ENCODE results near the gene SUN1.

The SUN1 gene

GRCh38 chr7:822692-823276, 9.5 kb upstream of the SUN1 start:
- no peak for TF ChIP-seq TAF1 (IDR thresholded peaks at IDR 0.05; ENCODE audit: borderline replicate concordance, insufficient read depth, low read length)
- TF ChIP-seq, protein P1, sequence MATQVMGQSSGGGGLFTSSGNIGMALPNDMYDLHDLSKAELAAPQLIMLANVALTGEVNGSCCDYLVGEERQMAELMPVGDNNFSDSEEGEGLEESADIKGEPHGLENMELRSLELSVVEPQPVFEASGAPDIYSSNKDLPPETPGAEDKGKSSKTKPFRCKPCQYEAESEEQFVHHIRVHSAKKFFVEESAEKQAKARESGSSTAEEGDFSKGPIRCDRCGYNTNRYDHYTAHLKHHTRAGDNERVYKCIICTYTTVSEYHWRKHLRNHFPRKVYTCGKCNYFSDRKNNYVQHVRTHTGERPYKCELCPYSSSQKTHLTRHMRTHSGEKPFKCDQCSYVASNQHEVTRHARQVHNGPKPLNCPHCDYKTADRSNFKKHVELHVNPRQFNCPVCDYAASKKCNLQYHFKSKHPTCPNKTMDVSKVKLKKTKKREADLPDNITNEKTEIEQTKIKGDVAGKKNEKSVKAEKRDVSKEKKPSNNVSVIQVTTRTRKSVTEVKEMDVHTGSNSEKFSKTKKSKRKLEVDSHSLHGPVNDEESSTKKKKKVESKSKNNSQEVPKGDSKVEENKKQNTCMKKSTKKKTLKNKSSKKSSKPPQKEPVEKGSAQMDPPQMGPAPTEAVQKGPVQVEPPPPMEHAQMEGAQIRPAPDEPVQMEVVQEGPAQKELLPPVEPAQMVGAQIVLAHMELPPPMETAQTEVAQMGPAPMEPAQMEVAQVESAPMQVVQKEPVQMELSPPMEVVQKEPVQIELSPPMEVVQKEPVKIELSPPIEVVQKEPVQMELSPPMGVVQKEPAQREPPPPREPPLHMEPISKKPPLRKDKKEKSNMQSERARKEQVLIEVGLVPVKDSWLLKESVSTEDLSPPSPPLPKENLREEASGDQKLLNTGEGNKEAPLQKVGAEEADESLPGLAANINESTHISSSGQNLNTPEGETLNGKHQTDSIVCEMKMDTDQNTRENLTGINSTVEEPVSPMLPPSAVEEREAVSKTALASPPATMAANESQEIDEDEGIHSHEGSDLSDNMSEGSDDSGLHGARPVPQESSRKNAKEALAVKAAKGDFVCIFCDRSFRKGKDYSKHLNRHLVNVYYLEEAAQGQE (IDR thresholded peaks at IDR 0.05; ENCODE audit: insufficient read depth in 1 of 2, low read depth in 2 of 2, low read length in 2 of 2): no peak
- TF ChIP-seq FOXP2 (optimal IDR thresholded peaks at IDR 0.05; ENCODE audit: borderline replicate concordance, extremely low read depth, extremely low read length, insufficient read depth): no peak
- TF ChIP-seq SIN3A (IDR thresholded peaks at IDR 0.05; ENCODE audit: borderline replicate concordance, insufficient read depth, low read length): no peak
- TF ChIP-seq POLR2AphosphoS5 (IDR thresholded peaks at IDR 0.05; ENCODE audit: low read depth, low read length): no peak

DNA sequence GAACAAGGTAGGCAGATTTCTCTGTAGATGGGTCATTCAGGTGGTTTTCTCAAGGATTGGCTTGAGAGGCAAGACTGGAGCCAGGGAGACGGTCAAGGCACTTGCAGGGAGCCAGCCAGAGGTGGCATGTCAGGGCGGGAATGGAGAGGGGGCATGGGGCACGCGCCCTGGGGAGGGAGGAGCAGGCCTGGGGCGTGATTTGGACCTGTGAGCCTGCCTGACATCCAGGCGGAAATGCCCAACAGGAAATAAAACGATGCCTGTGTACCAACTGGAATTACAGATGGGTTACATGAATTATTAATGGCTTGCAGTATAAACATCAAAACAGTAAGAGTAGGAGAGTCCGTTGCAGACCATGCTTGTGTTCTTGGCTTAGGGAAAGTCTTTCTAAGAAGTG, 8.6 kb upstream of the SUN1 start:
- TF ChIP-seq FOXP2 (optimal IDR thresholded peaks at IDR 0.05; ENCODE audit: borderline replicate concordance, extremely low read depth, extremely low read length, insufficient read depth): no peak
- no peak for TF ChIP-seq TAF1 (IDR thresholded peaks at IDR 0.05; ENCODE audit: borderline replicate concordance, insufficient read depth, low read length)
- TF ChIP-seq SIN3A (IDR thresholded peaks at IDR 0.05; ENCODE audit: borderline replicate concordance, insufficient read depth, low read length): no peak
- TF ChIP-seq, protein P1 (IDR thresholded peaks at IDR 0.05; ENCODE audit: insufficient read depth in 1 of 2, low read depth in 2 of 2, low read length in 2 of 2): no peak
- no peak for TF ChIP-seq POLR2AphosphoS5 (IDR thresholded peaks at IDR 0.05; ENCODE audit: low read depth, low read length)

DNA sequence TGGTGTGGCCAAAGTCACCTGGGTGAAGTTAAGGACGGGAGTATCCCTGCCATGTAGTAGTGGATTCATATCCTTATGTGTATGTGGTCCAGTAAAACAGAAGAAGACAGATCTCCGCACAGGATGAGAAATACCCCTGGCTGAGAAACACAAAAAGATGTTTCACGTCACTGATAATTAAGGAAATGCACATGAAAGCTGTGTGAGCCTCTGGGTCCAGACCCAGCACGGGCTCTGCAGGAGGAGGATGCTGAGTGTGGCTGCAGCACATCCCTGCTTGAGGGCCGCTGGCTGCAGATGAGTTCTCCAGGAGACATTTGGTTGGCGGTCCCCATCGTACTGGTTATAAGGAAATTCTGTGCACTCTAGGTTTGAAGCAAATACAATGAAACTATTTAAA, 8.2 kb upstream of the SUN1 start:
- TF ChIP-seq POLR2AphosphoS5 (IDR thresholded peaks at IDR 0.05; ENCODE audit: low read depth, low read length) (no peak), TAF1 (IDR thresholded peaks at IDR 0.05; ENCODE audit: borderline replicate concordance, insufficient read depth, low read length) (no peak), FOXP2 (optimal IDR thresholded peaks at IDR 0.05; ENCODE audit: borderline replicate concordance, extremely low read depth, extremely low read length, insufficient read depth) (no peak), SIN3A (IDR thresholded peaks at IDR 0.05; ENCODE audit: borderline replicate concordance, insufficient read depth, low read length) (no peak)
- TF ChIP-seq, protein P1 (IDR thresholded peaks at IDR 0.05; ENCODE audit: insufficient read depth in 1 of 2, low read depth in 2 of 2, low read length in 2 of 2): no peak

DNA sequence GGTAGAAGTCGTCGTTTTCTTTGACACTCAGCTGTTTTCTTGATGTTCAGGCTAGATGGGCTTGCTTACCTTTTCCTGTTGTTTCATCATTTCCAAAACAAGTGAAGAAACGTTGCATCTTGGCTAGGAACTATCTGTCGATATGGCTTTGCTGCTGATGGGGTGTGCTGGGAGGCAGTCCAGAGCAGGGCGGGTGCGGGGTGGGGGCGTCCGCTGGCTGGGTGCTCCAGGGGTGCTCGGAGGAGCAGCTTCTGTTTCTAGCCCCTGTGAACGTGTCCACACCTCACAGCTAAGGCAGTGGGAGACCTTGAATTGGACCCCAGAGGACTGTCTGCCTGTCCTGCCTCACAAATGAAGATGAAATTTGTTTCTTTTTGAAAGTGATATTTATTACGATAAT, 7.6 kb upstream of the SUN1 start:
- TF ChIP-seq, protein P1 (IDR thresholded peaks at IDR 0.05; ENCODE audit: insufficient read depth in 1 of 2, low read depth in 2 of 2, low read length in 2 of 2): no peak
- TF ChIP-seq SIN3A (IDR thresholded peaks at IDR 0.05; ENCODE audit: borderline replicate concordance, insufficient read depth, low read length) (no peak), TAF1 (IDR thresholded peaks at IDR 0.05; ENCODE audit: borderline replicate concordance, insufficient read depth, low read length) (no peak)

GRCh38 chr7:825386-825785, 6.9 kb upstream of the SUN1 start:
- no peak for TF ChIP-seq TAF1 (IDR thresholded peaks at IDR 0.05; ENCODE audit: borderline replicate concordance, insufficient read depth, low read length)
- no peak for TF ChIP-seq POLR2AphosphoS5 (IDR thresholded peaks at IDR 0.05; ENCODE audit: low read depth, low read length)
- TF ChIP-seq FOXP2 (optimal IDR thresholded peaks at IDR 0.05; ENCODE audit: borderline replicate concordance, extremely low read depth, extremely low read length, insufficient read depth): no peak
- TF ChIP-seq, protein P1 (IDR thresholded peaks at IDR 0.05; ENCODE audit: insufficient read depth in 1 of 2, low read depth in 2 of 2, low read length in 2 of 2): no peak
- TF ChIP-seq SIN3A (IDR thresholded peaks at IDR 0.05; ENCODE audit: borderline replicate concordance, insufficient read depth, low read length): no peak

All from PFSK-1 (cell line).